Measurements from ENCODE around the gene SMG9. TPM values are rescaled to one million over a fixed set of nuclear protein-coding genes. Genes with fewer than 3 reads are reported as not detected.
"Not testable (repeated sequence)": the region's sequence is repeated elsewhere in the genome, so short reads cannot be mapped to it uniquely, and the experiment has no call there.

The SMG9 gene
- total RNA-seq, 2 experiments from 2014 or later: 103 to 111 TPM

DNA sequence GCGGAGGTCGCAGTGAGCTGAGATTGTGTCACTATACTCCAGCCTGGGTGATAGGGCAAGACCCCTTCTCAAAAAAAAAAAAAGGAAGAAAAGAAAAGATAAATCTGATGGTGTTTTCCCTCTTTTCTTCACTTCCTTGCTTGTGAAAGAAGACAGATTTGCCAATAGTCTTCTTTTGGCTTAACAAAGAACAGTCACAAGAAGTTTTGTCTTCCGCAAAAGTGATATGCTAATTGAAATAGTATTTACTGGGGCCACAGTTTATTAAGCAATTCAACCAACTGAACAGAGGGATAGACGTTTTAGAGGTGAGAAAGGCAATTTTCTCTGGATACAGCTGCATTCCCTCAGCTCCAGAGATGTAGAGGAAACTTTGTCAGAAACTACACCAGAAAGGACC lies 61.9 kb downstream of the SMG9 start:
- peaks cover 16% of the 10 kb centered on the region for H3K9me3 Mint-ChIP-seq

DNA sequence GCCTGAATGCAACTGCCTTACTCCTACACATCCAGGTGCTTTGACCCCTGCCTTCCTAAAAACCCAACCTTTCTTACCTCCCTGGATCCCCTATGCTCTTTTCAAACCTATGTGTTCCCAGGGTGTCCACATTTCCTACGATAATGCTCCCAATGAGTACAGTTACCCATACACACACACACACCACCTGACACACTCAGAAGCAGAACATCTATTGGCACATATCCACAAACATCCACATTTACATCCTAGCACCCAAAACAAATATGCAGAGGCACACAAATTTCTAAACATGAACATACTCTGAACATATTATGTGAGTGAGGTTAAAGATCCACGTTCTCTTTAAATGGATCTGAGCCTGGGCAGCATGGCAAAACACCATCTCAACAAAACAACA lies 62.4 kb downstream of the SMG9 start:
- DNase-seq: no peak
- H3K4me3 Mint-ChIP-seq: no peak overlapping the region
- H3K27me3 Mint-ChIP-seq (ENCODE audit: low read depth): peaks cover 3% of the 10 kb centered on the region
- no peaks in the 10 kb centered on the region for H3K4me1 Mint-ChIP-seq (ENCODE audit: low read depth)
- intact Hi-C loops (cut with micrococcal nuclease): no loop called here
- CTCF ChIA-PET: interaction anchor here (1.1 kb wide), 1 partner anchor 53 kb away, joined by 3 read pairs; no protein-coding TSS in a partner anchor
- H3K27ac Mint-ChIP-seq: no peak overlapping the region
- no peaks in the 10 kb centered on the region for H3K36me3 Mint-ChIP-seq (ENCODE audit: low read depth)
- H3K9me3 Mint-ChIP-seq: peaks cover 16% of the 10 kb centered on the region

More for the DNA sequence above, 61.9 kb downstream of the SMG9 start:
- no peak overlapping the region for H3K4me3 Mint-ChIP-seq
- intact Hi-C loops (cut with micrococcal nuclease): no loop called here
- peaks cover 3% of the 10 kb centered on the region for H3K27me3 Mint-ChIP-seq (ENCODE audit: low read depth)
- DNase-seq: no peak
- CTCF ChIA-PET: no interaction called here
- H3K4me1 Mint-ChIP-seq (ENCODE audit: low read depth): no peaks in the 10 kb centered on the region
- no peaks in the 10 kb centered on the region for H3K36me3 Mint-ChIP-seq (ENCODE audit: low read depth)
- no peak overlapping the region for H3K27ac Mint-ChIP-seq

DNA sequence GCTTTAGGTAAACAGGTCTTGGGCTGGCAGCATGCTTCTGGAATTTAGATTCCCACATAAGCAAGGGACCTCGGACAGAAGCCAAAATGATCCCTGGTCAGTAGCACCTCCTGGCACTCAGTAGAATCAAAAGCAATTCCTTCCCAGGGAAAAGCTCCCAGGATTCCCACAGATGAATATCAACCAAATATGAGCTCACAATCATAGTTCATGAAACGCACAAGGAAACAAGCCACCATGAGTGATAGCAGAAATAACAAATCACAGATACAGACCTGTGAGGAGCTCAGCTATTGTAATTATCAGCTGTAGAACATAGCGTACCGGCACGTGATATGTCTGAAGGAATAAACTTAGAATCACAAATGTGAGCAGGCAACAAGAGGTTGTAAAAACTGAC lies 63.0 kb downstream of the SMG9 start:
- intact Hi-C loops (cut with micrococcal nuclease): no loop called here
- CTCF ChIA-PET: interaction anchor here (1.1 kb wide), 1 partner anchor 53 kb away, joined by 3 read pairs; no protein-coding TSS in a partner anchor
- no peak overlapping the region for H3K4me3 Mint-ChIP-seq
- DNase-seq: no peak
- no peak overlapping the region for H3K27ac Mint-ChIP-seq
- no peaks in the 10 kb centered on the region for H3K27me3 Mint-ChIP-seq (ENCODE audit: low read depth)
- H3K36me3 Mint-ChIP-seq (ENCODE audit: low read depth): no peaks in the 10 kb centered on the region
- no peaks in the 10 kb centered on the region for H3K4me1 Mint-ChIP-seq (ENCODE audit: low read depth)
- peaks cover 16% of the 10 kb centered on the region for H3K9me3 Mint-ChIP-seq

DNA sequence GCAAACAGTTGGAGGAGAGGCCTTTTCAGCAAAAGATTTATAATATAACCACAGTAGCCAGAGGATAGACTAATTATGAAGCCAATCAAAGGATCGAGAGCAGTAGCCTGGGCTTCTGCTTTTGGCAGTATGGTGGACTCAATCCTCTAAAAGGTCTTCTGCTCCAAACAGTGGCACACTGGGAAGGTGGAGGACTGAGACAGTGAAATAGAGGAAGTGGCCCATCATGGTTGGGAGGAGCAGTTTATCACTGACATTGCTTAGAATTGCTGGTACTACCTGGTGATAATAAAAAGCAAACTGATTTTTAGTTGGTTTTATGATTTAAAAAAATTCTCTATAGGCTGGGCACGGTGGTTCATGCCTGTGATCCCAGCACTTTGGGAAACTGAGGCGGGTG lies 63.9 kb downstream of the SMG9 start:
- H3K4me3 Mint-ChIP-seq: no peak overlapping the region
- H3K27ac Mint-ChIP-seq: no peak overlapping the region
- no peaks in the 10 kb centered on the region for H3K36me3 Mint-ChIP-seq (ENCODE audit: low read depth)
- no peaks in the 10 kb centered on the region for H3K27me3 Mint-ChIP-seq (ENCODE audit: low read depth)
- intact Hi-C loops (cut with micrococcal nuclease): no loop called here
- H3K9me3 Mint-ChIP-seq: peaks cover 12% of the 10 kb centered on the region
- H3K4me1 Mint-ChIP-seq (ENCODE audit: low read depth): no peaks in the 10 kb centered on the region
- CTCF ChIA-PET: no interaction called here
- no peak for DNase-seq

DNA sequence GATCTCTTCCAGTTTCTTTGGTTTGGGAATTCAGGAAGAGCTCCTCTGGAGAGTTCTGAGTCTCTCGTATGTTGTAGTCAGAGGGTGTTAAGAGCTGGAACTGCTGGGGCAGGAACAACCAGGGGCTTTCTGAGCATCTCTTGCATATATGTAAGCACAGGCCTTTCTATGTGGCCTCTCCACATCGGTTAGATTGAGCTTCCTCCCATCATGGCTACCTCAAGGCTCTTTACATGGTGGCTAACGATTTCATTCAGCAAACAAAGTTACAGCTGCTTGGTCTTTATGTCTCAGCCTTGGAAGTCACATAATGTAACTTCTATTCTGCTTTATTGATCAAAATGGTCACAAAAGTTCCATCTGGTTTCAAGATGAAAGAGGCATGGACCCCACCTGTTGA lies 64.3 kb downstream of the SMG9 start:
- CTCF ChIA-PET: no interaction called here
- intact Hi-C loops (cut with micrococcal nuclease): no loop called here
- peaks cover 12% of the 10 kb centered on the region for H3K9me3 Mint-ChIP-seq

DNA sequence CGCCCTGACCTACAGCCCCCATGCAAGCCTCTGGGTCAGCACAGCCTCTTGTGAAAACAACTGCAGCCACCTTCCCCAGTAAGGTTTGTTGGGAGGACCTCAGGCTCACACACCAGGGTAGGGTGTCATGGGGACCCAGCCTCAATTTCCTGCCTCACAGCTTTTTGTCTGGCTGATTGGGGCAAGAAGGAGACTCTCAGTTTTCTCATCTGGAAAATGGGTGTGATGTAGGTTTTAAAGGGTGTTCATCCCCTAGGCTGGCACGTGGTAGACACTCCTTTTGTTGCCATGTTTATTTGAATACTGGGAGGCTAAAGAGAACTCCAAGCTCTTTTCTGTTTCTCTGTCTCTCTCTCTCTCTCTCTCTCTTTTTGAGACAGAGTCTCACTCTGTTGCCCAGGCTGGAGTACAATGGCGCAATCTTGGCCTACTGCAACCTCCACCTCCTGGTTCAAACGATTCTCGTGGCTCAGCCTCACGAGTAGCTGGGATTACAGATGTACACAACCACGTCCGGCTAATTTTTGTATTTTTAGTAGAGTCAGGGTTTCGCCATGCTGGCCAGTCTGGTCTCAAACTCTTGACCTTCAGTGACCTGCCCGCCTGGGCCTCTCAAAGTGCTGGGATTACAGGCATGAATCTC lies 66.6 kb downstream of the SMG9 start:
- Mint-ChIP-seq H3K36me3 (ENCODE audit: low read depth) (no peaks in the 10 kb centered on the region), H3K4me1 (ENCODE audit: low read depth) (no peaks in the 10 kb centered on the region), H3K4me3 (no peak overlapping the region), H3K27me3 (ENCODE audit: low read depth) (no peaks in the 10 kb centered on the region), H3K27ac (no peak overlapping the region), H3K9me3 (peaks cover 12% of the 10 kb centered on the region)
- DNase-seq: no peak
- intact Hi-C loops (cut with micrococcal nuclease): no loop called here
- CTCF ChIA-PET: interaction anchor here (0.6 kb wide), 1 partner anchor 113 kb away, joined by 3 read pairs; the partner anchor contains the start of gene XRCC1

More for the DNA sequence above, 64.3 kb downstream of the SMG9 start:
- Mint-ChIP-seq H3K27ac (no peak overlapping the region), H3K4me3 (no peak overlapping the region), H3K27me3 (ENCODE audit: low read depth) (no peaks in the 10 kb centered on the region), H3K4me1 (ENCODE audit: low read depth) (no peaks in the 10 kb centered on the region), H3K36me3 (ENCODE audit: low read depth) (no peaks in the 10 kb centered on the region)
- no peak for DNase-seq

DNA sequence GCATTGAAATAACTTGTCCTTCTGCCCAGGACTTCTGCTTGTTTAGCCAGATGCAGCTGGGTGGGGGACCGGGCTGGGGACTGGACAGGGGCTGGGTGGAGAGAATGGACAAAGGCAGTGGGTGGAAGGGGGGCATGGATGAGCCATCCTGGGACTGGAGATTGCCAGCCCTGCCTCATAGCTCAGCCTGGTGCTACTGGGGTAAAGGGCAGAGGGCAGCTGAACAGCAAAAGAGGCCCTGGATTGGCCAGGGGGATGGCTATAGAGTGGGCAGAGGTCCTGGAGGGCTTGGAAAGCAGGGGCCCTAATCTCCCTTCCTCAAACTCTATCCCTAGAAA lies 67.1 kb downstream of the SMG9 start:
- CTCF ChIA-PET: no interaction called here
- Mint-ChIP-seq H3K27me3 (ENCODE audit: low read depth) (no peaks in the 10 kb centered on the region), H3K9me3 (peaks cover 12% of the 10 kb centered on the region), H3K36me3 (ENCODE audit: low read depth) (no peaks in the 10 kb centered on the region), H3K27ac (no peak overlapping the region), H3K4me3 (no peak overlapping the region), H3K4me1 (ENCODE audit: low read depth) (no peaks in the 10 kb centered on the region)
- intact Hi-C loops (cut with micrococcal nuclease): no loop called here
- DNase-seq: no peak

DNA sequence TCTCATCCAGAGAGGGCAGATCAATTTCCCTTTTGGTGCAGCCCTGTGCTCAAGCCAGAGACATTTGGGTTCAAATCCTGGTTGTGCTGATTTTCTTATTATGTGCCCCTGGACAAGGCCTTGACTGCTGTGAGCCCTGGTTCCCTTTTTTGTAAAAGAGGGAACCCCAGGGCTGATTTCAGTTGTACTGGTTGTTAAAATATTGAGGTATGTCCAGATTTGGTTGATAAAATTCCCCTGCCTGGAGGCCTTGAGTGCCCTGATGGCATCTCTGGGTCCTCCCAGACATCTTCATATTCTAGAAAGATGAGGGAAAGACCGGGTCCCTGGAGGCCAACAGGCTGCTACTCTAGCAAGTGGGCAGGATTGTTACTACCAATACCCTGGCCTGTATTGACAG lies 70.4 kb downstream of the SMG9 start:
- CTCF ChIA-PET: interaction anchor here (0.6 kb wide), 1 partner anchor 1268 kb away, joined by 5 read pairs; no protein-coding TSS in a partner anchor
- no peaks in the 10 kb centered on the region for H3K36me3 Mint-ChIP-seq (ENCODE audit: low read depth)
- H3K27me3 Mint-ChIP-seq (ENCODE audit: low read depth): no peaks in the 10 kb centered on the region
- no peaks in the 10 kb centered on the region for H3K9me3 Mint-ChIP-seq
- intact Hi-C loops (cut with micrococcal nuclease): no loop called here
- H3K4me3 Mint-ChIP-seq: no peak overlapping the region
- no peak for DNase-seq
- no peak overlapping the region for H3K27ac Mint-ChIP-seq
- no peaks in the 10 kb centered on the region for H3K4me1 Mint-ChIP-seq (ENCODE audit: low read depth)

DNA sequence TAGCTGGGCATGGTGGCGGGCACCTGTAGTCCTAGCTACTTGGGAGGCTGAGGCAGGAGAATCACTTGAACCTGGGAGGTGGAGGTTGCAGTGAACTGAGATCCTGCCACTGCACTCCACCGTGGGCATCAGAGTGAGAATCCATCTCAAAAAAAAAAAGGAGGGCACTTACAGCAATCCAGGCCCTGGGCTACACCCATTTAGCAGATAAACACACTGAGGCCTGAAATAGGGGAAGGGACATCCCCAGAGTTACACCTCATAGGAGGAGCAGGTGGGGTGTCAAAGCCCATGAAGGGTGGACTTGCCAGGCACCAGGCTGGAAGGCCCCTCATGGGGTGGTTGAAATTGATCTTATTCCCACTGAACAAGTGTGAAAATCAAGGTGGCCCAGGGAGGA lies 70.9 kb downstream of the SMG9 start:
- intact Hi-C loops (cut with micrococcal nuclease): no loop called here
- no peaks in the 10 kb centered on the region for H3K9me3 Mint-ChIP-seq
- DNase-seq: no peak
- H3K27ac Mint-ChIP-seq: no peak overlapping the region
- H3K27me3 Mint-ChIP-seq (ENCODE audit: low read depth): no peaks in the 10 kb centered on the region
- CTCF ChIA-PET: no interaction called here
- H3K4me1 Mint-ChIP-seq (ENCODE audit: low read depth): no peaks in the 10 kb centered on the region
- H3K36me3 Mint-ChIP-seq (ENCODE audit: low read depth): no peaks in the 10 kb centered on the region
- no peak overlapping the region for H3K4me3 Mint-ChIP-seq

DNA sequence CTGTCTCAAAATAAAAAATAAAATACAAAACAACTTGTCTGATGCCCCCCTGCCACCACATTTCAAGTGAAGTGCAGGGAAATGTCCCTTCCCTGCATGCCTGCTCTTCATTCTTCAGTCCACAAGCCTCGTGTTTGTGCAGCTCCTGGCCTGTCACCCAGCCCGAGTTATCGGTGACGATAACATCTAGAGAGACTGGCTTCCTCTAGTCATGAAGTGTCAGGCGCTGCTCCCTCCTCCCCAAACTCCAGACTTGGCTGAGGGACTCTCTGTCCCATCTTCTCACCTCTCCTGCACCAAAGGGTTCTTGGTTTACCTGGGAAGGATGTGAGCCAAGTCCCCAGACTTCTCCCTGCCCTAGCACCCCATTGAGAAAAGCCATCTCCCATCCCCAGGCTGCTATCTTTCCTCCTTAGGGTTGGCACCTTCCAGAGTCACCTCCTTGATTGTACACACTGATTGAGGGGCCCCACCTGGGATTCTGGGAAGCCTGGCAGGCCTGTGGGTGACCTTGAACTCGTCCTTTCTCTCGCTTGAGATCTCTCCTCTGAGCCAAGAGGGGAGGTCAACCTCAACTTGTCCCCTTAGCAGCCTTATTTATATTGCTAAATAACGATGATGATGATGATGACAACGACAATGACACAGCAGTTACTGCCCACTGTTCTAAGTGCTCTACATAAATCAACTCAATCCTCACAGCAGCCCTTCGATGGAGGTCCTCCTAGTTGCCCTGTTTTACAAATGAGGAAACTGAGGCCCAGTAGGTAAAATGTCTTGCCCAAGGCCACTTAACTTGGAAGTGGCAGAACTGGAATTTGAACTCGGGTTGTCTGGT lies 71.7 kb downstream of the SMG9 start:
- H3K27ac Mint-ChIP-seq: no peak overlapping the region
- CTCF ChIA-PET: no interaction called here
- no peak overlapping the region for H3K4me3 Mint-ChIP-seq
- DNase-seq: no peak
- no peaks in the 10 kb centered on the region for H3K27me3 Mint-ChIP-seq (ENCODE audit: low read depth)
- intact Hi-C loops (cut with micrococcal nuclease): no loop called here
- no peaks in the 10 kb centered on the region for H3K36me3 Mint-ChIP-seq (ENCODE audit: low read depth)
- no peaks in the 10 kb centered on the region for H3K4me1 Mint-ChIP-seq (ENCODE audit: low read depth)
- H3K9me3 Mint-ChIP-seq: no peaks in the 10 kb centered on the region

DNA sequence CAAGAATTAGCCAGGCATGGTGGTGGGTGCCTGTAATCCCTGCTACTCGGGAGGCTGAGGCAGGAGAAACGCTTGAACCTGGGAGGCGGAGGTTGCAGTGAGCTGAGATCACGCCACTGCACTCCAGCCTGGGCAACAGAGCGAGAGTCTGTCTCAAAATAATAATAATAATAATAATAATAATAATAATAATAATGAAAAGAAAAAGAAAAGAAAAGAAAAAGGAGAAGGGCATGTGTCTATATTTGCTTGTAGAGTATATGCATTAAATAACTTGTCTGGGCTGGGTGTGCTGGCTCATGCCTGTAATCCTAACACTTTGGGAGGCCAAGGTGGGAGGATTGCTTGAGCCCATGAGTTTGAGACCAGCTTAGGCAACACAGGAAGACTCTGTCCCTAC lies 72.5 kb downstream of the SMG9 start:
- H3K27ac Mint-ChIP-seq; intact Hi-C loops (cut with micrococcal nuclease); H3K27me3 Mint-ChIP-seq (ENCODE audit: low read depth); CTCF ChIA-PET; H3K4me1 Mint-ChIP-seq (ENCODE audit: low read depth); DNase-seq; H3K4me3 Mint-ChIP-seq; H3K9me3 Mint-ChIP-seq; H3K36me3 Mint-ChIP-seq (ENCODE audit: low read depth): not testable (repeated sequence)

DNA sequence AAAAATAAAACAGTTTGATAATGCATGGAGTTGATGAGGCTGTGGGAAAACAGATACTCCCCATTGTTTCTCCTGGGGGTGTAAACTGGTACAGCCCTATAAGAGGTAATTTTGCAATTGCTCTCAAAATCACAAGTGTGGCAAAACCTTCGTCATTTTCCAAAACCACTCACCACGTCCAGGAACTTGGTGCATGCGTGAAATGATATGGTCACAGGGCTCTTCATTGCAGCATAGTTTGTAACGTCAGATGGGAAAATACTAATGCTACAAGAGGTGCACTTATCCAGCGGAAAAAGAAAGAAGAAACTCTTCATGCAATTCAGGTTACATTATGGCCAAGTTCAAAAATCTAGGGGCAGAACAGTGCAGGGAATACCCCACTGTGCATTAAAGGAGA lies 72.9 kb downstream of the SMG9 start:
- DNase-seq: no peak
- Mint-ChIP-seq H3K27me3 (ENCODE audit: low read depth) (no peaks in the 10 kb centered on the region), H3K36me3 (ENCODE audit: low read depth) (no peaks in the 10 kb centered on the region), H3K4me3 (no peak overlapping the region), H3K9me3 (no peaks in the 10 kb centered on the region), H3K27ac (no peak overlapping the region), H3K4me1 (ENCODE audit: low read depth) (no peaks in the 10 kb centered on the region)
- CTCF ChIA-PET: no interaction called here
- intact Hi-C loops (cut with micrococcal nuclease): no loop called here
